Mesodermal cell (in vitro differentiated cells): ENCODE results near the gene ANKRD10.

Experiments
- H3K27ac ChIP-seq: 2 replicates; pipeline ENCODE4 v1.7.0; 2013; ENCODE audit warnings: mild to moderate bottlenecking, low read depth, low read length, moderate library complexity; ENCODE audit not compliant: severe bottlenecking
- H3K36me3 ChIP-seq: 2 replicates; pipeline ENCODE4 v1.7.1; 2013; ENCODE audit warnings: mild to moderate bottlenecking, low read length, moderate library complexity; ENCODE audit not compliant: control insufficient read depth, insufficient read depth
- H3K4me1 ChIP-seq: one replicate; pipeline ENCODE4 v1.7.1; 2013; ENCODE audit warnings: mild to moderate bottlenecking, low read length; ENCODE audit not compliant: insufficient read depth, control insufficient read depth, poor library complexity, severe bottlenecking
- H3K4me3 ChIP-seq: 2 replicates; pipeline ENCODE4 v1.7.0; 2013; ENCODE audit warnings: low read length, control low read depth, mild to moderate bottlenecking; ENCODE audit not compliant: insufficient read depth, poor library complexity, severe bottlenecking; ENCODE audit errors: extremely low read depth
- H3K9me3 ChIP-seq: 2 replicates; pipeline ENCODE4 v1.7.1; 2013; ENCODE audit warnings: mild to moderate bottlenecking, low read length, moderate library complexity; ENCODE audit not compliant: control insufficient read depth
- WGBS, 2 experiments: methylation state at CpG; one replicate each; pipeline ENCODE4 v1.1.5; 2013; ENCODE audit warnings: missing lambda C conversion rate in 2 of 2; ENCODE audit not compliant: insufficient coverage in 2 of 2; 5-methylcytosine and 5-hydroxymethylcytosine counted together

Gene ANKRD10

DNA sequence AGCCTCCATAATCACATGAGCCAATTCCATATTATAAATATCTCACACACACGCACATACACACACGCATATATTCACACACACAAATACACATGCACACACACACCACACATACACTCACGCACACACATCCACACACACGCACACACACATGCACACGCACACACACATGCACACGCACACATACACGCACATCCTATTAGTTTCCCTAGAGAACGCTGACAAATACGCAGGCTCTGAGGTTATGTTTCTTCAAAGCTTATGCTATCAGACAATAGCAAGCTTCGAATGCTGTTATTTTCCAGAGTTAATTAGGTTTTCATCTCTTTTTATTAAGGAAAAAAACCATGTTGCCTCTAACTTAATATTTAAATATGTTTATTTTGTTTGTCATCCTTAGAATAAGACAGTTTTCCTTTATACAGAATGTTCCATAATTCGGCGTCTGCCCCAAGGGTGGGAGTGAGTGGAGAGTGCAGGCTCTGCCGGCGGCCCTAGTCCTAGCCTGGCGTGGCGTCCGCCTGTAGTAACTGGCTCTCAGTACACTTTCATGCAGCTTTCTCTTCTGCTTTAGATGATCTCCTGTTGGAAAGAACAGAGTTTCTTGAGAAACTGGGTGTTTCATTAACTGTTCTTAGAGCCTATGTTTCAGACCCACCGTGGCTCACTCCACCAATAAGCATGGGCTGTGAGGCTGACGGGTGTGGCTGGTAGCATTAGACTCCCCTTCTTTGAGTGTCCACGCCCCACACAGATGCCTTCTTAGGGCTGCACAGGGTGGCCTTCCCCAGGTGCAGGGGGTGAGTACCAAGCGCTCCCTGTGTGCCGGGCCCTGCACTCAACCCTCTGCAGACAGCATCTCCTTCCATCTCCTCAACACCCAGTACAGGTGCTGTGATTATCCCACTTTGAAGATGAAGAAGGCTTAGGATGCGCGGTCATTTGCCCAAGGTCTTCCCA is 30.4 kb upstream of the ANKRD10 start:
- no peak overlapping the region for H3K4me3 ChIP-seq
- peaks cover 14% of the 10 kb centered on the region for H3K4me1 ChIP-seq
- H3K9me3 ChIP-seq, result no peaks in the 10 kb centered on the region
- WGBS, 2 experiments, result 97% methylated on average over 17 to 18 of the region's 24 CpGs
- H3K36me3 ChIP-seq, result no peaks in the 10 kb centered on the region
- no peak overlapping the region for H3K27ac ChIP-seq

DNA sequence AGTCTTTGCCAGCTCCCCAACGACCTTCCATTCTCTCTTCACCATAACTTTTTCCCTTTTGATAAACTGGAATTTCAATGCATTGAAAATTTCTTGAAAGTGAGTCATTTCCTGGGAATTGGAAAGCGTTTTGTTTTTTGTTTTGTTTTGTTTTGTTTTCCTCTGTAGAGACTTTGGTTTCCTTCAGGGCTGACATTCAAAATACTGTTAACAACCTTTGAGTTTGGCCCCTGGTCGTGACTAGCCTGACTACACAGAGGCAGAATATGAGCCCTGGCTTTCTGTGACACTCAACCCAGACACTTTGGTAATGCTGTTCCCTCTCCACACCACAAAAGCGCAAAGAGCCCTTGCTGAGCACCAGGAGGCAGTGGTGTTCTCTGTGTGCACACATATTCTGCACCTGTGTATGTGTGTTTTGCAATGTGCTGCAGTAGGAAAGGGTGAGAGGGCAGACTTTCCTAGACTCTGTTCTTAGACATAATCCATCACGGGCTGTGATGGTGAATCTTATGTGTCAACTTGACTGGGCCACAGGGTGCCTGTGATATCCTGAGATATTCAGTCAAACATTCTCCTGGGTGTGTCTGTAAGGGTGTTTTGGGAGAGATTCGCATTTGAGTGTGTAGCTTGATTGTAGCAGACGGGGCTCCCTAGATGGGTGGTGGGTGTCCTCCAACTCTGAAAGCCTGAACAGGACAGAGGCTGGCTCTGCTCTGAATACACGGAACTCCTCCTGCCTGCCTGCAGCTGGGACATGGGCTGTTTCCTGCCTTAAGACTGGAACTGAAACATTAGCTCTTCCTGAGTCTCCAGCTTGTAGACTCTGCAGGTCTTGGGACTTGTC is 29.5 kb upstream of the ANKRD10 start:
- peaks cover 14% of the 10 kb centered on the region for H3K4me1 ChIP-seq
- WGBS, 2 experiments, result 75 to 81% methylated on average over 4 to 6 of the region's 8 CpGs
- H3K9me3 ChIP-seq, result no peaks in the 10 kb centered on the region
- peak overlapping the region; percentile 65 for H3K27ac ChIP-seq
- no peaks in the 10 kb centered on the region for H3K36me3 ChIP-seq
- no peak overlapping the region for H3K4me3 ChIP-seq

DNA sequence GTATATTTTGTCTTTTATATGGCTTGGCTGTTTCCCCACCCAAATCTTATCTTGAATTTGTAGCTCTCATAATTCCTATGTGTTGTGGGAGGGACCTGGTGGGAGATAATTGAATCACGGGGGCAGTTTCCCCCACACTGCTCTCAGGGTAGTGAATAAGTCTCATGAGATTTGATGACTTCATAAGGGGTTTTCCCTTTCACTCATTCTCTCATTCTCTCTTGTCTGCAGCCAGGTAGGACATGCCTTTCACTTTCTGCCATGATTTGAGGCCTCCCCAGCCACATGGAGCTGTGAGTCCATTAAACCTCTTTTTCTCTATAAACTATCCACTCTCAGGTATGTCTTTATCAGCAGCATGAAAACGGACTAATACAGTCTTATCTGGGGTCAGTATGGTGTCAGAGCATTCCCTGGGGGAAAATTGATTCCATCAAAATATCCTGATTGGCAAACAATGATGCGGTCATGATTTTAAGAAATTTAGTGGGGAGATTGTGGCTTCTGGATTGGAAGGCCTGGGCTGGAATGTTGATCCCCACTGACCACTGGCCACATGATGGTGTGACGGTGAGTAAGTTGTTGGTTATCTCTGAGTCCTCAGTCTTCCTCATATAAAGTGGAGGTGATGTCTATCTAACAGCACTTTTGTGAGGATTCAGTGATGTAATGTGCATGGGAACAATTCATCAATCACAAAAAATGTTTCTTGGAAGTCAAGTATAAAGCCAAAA is 27.5 kb upstream of the ANKRD10 start:
- 89 to 100% methylated on average over 2 of the region's 4 CpGs for WGBS, 2 experiments
- Histone ChIP-seq H3K27ac (no peak overlapping the region), H3K36me3 (no peaks in the 10 kb centered on the region), H3K4me3 (no peak overlapping the region), H3K4me1 (peaks cover 14% of the 10 kb centered on the region), H3K9me3 (no peaks in the 10 kb centered on the region)

DNA sequence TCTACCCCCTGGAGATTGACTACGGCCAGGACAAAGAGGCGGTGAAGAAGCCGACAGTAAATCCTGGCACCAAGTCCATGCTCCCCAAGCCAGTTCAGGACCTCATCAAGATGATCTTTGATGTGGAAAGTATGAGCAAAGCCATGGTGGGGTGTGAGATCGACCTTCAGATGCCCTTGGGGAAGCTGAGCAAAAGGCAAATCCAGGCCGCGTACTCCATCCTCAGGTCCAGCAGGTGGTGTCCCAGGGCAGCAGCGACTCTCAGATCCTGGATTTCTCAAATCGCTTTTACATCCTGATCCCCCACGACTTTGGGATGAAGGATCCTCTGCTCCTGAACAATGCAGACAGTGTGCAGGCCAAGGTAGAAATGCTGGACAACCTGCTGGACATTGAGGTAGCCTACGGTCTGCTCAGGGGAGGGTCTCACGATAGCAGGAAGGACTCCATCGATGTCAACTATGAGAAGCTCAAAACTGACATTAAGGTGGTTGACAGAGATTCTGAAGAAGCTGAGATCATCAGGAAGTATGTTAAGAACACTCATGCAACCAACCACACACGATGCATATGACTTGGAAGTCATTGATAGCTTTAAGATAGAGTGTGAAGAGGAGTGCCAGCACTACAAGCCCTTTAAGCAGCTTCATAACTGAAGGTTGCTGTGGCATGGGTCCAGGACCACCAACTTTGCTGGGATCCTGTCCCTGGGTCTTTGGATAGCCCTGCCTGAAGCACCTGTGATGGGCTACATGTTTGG is 24.0 kb upstream of the ANKRD10 start:
- no peaks in the 10 kb centered on the region for H3K36me3 ChIP-seq
- H3K27ac ChIP-seq, result no peak overlapping the region
- no peak overlapping the region for H3K4me3 ChIP-seq
- H3K4me1 ChIP-seq, result peaks cover 3% of the 10 kb centered on the region
- WGBS, 2 experiments, result 75 to 80% methylated on average over 6 to 10 of the region's 13 CpGs
- H3K9me3 ChIP-seq, result peaks cover 9% of the 10 kb centered on the region

DNA sequence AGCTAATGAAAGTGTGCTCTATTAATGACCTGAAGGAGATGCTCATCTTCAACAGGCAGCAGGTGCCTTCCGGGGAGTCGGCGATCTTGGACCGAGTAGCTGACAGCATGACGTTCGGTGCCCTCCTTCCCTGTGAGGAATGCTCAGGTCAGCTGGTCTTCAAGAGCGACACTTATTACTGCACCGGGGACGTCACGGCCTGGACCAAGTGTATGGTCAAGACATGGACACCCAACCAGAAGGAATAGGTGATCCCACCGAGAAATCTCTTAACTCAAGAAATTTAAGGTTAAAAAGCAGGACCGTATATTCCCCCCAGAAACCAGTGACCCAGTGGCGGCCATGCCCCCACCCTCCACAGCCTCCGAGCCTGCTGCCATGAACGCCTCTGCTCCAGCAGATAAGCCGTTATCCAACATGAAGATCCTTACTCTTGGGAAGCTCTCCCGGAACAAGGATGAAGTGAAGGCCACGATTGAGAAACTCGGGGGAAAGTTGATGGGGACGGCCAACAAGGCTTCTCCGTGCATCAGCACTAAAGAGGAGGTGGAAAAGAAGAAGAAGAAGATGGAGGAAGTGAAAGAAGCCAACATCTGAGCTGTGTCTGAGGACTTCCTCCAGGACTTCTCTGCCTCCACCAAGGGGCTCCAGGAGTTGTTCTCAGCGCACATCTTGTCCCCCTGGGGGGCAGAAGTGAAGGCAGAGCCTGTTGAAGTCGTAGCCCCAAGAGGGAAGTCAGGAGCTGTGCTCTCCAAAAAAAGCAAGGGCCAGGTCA is 22.8 kb upstream of the ANKRD10 start:
- 90 to 91% methylated on average over 22 to 23 of the region's 23 CpGs for WGBS, 2 experiments
- H3K4me3 ChIP-seq, result no peak overlapping the region
- no peaks in the 10 kb centered on the region for H3K4me1 ChIP-seq
- no peaks in the 10 kb centered on the region for H3K36me3 ChIP-seq
- H3K27ac ChIP-seq, result no peak overlapping the region
- H3K9me3 ChIP-seq, result peaks cover 17% of the 10 kb centered on the region

DNA sequence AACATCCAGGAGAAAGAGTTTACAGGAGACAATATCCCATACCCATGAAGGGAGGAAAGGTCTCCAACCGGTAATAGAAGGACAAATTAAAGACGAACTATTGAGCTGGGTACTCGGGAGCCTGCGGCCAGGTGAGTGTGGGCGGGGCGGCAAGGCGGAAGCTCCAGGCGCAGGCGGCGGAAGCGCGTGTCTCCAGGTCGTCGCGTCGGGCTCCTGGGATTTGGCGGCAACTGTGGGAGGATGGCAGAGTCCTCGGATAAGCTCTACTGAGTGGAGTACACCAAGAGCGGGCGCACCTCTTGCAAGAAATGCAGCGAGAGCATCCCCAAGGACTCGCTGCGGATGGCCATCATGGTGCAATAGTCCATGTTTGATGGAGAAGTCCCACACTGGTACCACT is 21.6 kb upstream of the ANKRD10 start:
- no peaks in the 10 kb centered on the region for H3K36me3 ChIP-seq
- H3K4me3 ChIP-seq, result no peak overlapping the region
- H3K9me3 ChIP-seq, result peaks cover 17% of the 10 kb centered on the region
- no peaks in the 10 kb centered on the region for H3K4me1 ChIP-seq
- H3K27ac ChIP-seq, result no peak overlapping the region
- 94 to 99% methylated on average over 20 to 21 of the region's 23 CpGs for WGBS, 2 experiments

DNA sequence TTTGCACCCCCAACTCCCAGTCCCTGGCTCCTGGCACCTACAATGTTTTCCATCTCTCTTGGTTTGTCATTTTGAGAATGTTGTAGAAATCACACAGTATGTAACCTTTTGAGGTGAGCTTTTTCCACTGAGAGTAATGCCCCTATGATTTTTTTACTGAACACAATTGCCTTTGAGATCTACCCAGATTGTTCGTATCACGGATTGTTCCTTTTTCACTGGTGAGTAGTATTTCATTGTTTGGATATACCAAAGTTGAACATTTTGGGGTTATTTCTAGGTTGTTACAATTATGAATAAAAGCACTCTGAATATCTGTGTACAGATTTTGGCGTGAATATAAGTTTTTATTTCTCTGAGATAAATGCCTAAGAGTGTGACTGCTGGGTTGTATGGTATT is 17.7 kb upstream of the ANKRD10 start:
- Histone ChIP-seq H3K27ac (no peak overlapping the region), H3K9me3 (peaks cover 17% of the 10 kb centered on the region), H3K4me3 (no peak overlapping the region), H3K36me3 (no peaks in the 10 kb centered on the region), H3K4me1 (no peaks in the 10 kb centered on the region)
- WGBS, 2 experiments, result no CpG with 5 or more reads among the region's 3 CpGs

DNA sequence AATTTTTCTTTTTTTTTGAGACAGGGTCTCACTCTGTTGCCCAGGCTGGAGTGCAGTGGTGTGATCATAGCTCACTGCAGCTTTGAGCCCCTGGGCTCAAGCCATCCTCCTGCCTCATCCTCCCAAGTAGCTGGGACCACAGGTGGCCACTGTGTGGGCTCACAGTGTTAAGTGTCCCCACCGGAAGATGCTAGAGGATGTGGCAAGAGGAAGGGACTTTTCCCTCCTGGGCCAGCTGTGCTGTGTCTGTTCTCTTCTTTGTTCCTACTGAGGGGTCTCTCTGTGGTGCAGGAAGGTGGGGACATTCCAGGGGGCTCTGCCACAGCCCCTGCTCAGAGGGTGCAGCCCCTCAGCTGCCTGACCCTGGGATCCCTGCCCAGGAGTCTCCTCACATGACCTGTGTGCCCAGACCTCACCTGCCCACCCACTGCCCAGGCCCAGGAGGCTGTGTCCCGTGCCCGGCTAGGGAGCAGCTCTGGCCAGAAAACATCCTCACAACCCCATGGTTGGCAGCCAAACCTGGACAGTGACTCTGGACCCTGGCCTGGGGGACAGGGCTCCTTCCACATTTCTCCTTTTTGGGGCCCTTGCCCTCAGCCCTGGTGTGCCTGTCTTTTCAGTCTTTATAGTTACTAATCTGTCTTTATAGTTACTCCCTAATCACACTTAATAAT is 14.4 kb upstream of the ANKRD10 start:
- WGBS, 2 experiments, result 83 to 100% methylated on average over 2 to 3 of the region's 3 CpGs
- Histone ChIP-seq H3K36me3 (no peaks in the 10 kb centered on the region), H3K27ac (no peak overlapping the region)

DNA sequence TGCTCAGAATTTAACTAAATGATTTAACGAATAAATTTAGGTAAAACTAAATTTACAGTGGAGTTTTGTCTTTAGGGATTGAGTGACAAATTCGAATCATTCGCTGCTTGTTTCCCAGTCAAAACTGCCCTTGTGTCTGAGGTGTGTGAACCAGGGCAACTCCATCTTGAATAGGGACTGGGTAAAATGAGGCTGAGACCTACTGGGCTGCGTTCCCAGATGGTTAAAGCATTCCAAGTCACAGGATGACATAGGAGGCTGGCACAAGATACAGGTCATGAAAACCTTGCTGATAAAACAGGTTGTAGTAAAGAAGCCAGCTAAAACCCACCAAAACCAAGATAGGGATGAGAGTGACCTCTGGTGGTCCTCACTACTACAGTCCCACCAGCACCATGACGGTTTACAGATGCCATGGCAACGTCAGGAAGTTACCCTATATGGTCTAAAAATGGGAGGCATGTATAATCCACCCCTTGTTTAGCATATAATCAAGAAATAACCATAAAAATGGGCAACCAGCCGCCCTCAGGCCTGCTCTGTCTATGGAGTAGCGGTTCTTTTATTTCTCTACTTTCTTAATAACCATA is 10.2 kb upstream of the ANKRD10 start:
- Histone ChIP-seq H3K4me1 (no peaks in the 10 kb centered on the region), H3K36me3 (no peaks in the 10 kb centered on the region), H3K9me3 (no peaks in the 10 kb centered on the region), H3K4me3 (no peak overlapping the region), H3K27ac (no peak overlapping the region)
- 52 to 85% methylated on average over 4 to 6 of the region's 8 CpGs for WGBS, 2 experiments

More for the DNA sequence above, 14.4 kb upstream of the ANKRD10 start:
- Histone ChIP-seq H3K4me3 (no peak overlapping the region), H3K4me1 (no peaks in the 10 kb centered on the region), H3K9me3 (peaks cover 8% of the 10 kb centered on the region)
